Measurements from ENCODE around the gene PITPNM2. TPM values are rescaled to one million over a fixed set of nuclear protein-coding genes. Genes with fewer than 3 reads are reported as not detected.

The PITPNM2 gene
- total and polyA plus RNA-seq, 8 donors, result 1.8 to 28.1 (median 7.4) TPM

GRCh38 chr12:123141615-123142517 lies 9.0 kb downstream of the PITPNM2 start:
- 40 to 48% (median 44%) methylated on average over 15 of the region's 15 CpGs for WGBS, 5 donors
- H3K4me3 ChIP-seq, result no peak overlapping the region

GRCh38 chr12:123140676-123141614 lies 9.9 kb downstream of the PITPNM2 start:
- H3K27ac ChIP-seq, result peak overlapping the region; percentile 71 to 92 (median 87)
- 61 to 81% (median 75%) methylated on average over 4 to 6 of the region's 6 CpGs for WGBS, 5 donors
- TF ChIP-seq POLR2A (IDR thresholded peaks at IDR 0.05) (no peak), POLR2AphosphoS5 (IDR thresholded peaks at IDR 0.05) (no peak), EP300 (IDR thresholded peaks at IDR 0.05) (no peak), CTCF (IDR thresholded peaks at IDR 0.05) (no peak)
- peaks cover 37 to 59% (median 46%) of the 10 kb centered on the region in 4 donors for H3K4me1 ChIP-seq
- peaks cover 0 to 7% (median 3%) of the 10 kb centered on the region in 4 donors for H3K36me3 ChIP-seq
- H3K4me3 ChIP-seq, result no peak overlapping the region
- DNase-seq, result no peak
- H3K9me3 ChIP-seq, result no peaks in the 10 kb centered on the region
- intact Hi-C loops (cut with DNase I; ENCODE audit: low total_unique reads), result loop anchor here (10.0 kb wide), 1 partner anchor 96 kb away; no protein-coding TSS in a partner anchor
- H3K27me3 ChIP-seq, result no peaks in the 10 kb centered on the region

More at GRCh38 chr12:123141615-123142517, 9.0 kb downstream of the PITPNM2 start:
- peak; percentile 64 to 72 for DNase-seq
- Histone ChIP-seq H3K27me3 (no peaks in the 10 kb centered on the region), H3K4me1 (peaks cover 37 to 61% (median 46%) of the 10 kb centered on the region in 4 donors), H3K27ac (peak overlapping the region; percentile 65 to 92 (median 87)), H3K36me3 (peaks cover 0 to 7% (median 2%) of the 10 kb centered on the region in 4 donors), H3K9me3 (no peaks in the 10 kb centered on the region)
- intact Hi-C loops (cut with DNase I; ENCODE audit: low total_unique reads), result loop anchor here (10.0 kb wide), 1 partner anchor 97 kb away; no protein-coding TSS in a partner anchor
- TF ChIP-seq POLR2AphosphoS5 (IDR thresholded peaks at IDR 0.05) (peak; percentile 12 to 78 (median 40)), POLR2A (IDR thresholded peaks at IDR 0.05) (no peak)

GRCh38 chr12:123139926-123140675 lies 10.8 kb downstream of the PITPNM2 start:
- Histone ChIP-seq H3K36me3 (peaks cover 0 to 7% (median 3%) of the 10 kb centered on the region in 4 donors), H3K27ac (peak overlapping the region; percentile 71 to 92 (median 87)), H3K27me3 (no peaks in the 10 kb centered on the region), H3K9me3 (no peaks in the 10 kb centered on the region), H3K4me1 (peaks cover 37 to 57% (median 46%) of the 10 kb centered on the region in 4 donors), H3K4me3 (no peak overlapping the region)
- intact Hi-C loops (cut with DNase I; ENCODE audit: low total_unique reads), result loop anchor here (10.0 kb wide), 1 partner anchor 95 kb away; no protein-coding TSS in a partner anchor
- TF ChIP-seq POLR2AphosphoS5 (IDR thresholded peaks at IDR 0.05), result peak in 1 of 3 donors; percentile 29
- TF ChIP-seq EP300 (IDR thresholded peaks at IDR 0.05), result no peak
- peak in 1 of 2 donors; percentile 69 for DNase-seq
- 58 to 71% (median 66%) methylated on average over 6 of the region's 6 CpGs for WGBS, 5 donors

GRCh38 chr12:123135688-123136087 lies 15.2 kb downstream of the PITPNM2 start:
- peaks cover 19 to 49% (median 28%) of the 10 kb centered on the region in 4 donors for H3K4me1 ChIP-seq
- peaks cover 0 to 7% (median 3%) of the 10 kb centered on the region in 4 donors for H3K36me3 ChIP-seq
- H3K4me3 ChIP-seq, result no peak overlapping the region
- no peaks in the 10 kb centered on the region for H3K9me3 ChIP-seq
- 72 to 97% (median 84%) methylated on average over 7 to 8 of the region's 8 CpGs for WGBS, 5 donors
- H3K27me3 ChIP-seq, result no peaks in the 10 kb centered on the region
- H3K27ac ChIP-seq, result peak overlapping the region in 1 of 5 donors; percentile 9
- intact Hi-C loops (cut with DNase I; ENCODE audit: low total_unique reads), result no loop called here
- TF ChIP-seq POLR2AphosphoS5 (IDR thresholded peaks at IDR 0.05), result no peak
- no peak for TF ChIP-seq EP300 (IDR thresholded peaks at IDR 0.05)
- TF ChIP-seq POLR2A (IDR thresholded peaks at IDR 0.05), result no peak
- TF ChIP-seq CTCF (IDR thresholded peaks at IDR 0.05), result no peak
- DNase-seq, result no peak
